Iris pigment epithelial cell (primary cell): ENCODE data around the gene SORCS3.

Source experiments
- DNase-seq: peaks from one replicate; pipeline ENCODE4 v3.0.0-alpha.2; 2011; ENCODE audit warnings: low read depth

SORCS3 gene

DNA sequence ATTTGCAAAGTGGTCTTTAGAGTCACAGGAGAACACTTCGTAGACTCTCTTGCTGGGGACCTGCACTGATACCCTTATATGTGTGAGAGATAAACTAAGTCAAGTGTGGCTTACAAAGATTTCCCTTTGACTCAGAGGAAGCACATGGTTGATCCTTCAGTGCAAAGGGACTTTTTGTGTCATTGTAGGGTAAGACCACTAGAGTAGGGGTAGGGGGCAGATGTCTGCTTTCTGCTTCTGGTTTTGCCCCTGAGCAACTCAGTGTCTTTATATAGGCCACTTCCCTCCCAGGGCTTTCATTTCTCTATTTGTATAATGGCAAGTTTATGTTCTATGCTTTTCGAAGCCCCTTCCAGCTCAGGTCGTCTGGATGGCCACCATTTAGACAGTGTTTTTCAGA is 281.7 kb downstream of the SORCS3 start:
- no peak for DNase-seq

DNA sequence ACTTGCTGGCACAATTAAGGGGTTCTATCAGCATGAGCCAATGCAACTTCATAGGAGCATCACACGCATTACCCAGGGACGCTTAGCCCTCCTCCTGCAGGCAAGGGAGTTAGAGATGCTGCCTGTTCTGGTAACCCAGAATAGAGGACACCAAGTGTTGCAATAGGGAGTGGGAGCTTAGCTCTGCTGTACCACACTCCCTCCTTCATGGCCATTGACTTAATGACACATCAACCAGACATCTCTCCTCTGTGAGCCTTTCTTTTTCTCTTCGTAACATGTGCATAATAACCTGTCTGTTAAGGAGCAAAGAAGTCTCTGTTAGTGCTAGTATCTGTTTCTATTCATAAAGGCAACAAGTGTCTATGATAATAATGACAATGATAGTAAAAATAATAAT is 282.4 kb downstream of the SORCS3 start:
- no peak for DNase-seq

DNA sequence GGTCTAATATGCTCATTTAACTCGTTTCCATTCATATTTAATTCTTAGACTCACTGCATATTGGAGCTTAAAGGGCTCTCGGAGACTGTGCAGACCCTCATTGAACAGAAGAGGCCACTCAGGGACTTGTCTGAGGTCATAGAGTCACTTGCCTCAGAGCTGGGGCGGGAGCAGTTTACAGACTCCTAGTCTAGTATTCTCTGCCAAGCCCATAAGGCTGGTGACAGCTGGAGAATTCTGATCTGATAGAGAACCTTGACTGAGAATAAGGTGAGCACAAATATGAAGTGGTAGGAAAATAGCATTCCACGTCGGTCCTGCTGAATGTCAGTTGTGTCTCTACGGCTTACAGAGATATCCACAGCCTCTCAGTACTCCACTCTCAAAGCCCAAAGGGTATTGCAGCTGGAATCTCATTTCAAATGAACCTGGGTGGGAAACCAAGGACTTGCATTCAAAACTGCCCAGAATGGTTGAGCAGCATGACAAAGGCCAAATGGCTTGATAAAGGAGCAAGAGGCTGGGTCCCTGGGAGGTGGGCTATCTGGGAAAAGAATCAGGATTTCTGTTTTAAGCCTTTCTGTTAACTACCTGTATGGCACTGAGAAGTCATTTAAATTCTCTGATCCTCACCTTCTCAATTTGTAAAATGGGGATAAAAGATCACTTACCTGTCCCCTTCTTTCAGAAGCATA is 283.2 kb downstream of the SORCS3 start:
- no peak for DNase-seq

DNA sequence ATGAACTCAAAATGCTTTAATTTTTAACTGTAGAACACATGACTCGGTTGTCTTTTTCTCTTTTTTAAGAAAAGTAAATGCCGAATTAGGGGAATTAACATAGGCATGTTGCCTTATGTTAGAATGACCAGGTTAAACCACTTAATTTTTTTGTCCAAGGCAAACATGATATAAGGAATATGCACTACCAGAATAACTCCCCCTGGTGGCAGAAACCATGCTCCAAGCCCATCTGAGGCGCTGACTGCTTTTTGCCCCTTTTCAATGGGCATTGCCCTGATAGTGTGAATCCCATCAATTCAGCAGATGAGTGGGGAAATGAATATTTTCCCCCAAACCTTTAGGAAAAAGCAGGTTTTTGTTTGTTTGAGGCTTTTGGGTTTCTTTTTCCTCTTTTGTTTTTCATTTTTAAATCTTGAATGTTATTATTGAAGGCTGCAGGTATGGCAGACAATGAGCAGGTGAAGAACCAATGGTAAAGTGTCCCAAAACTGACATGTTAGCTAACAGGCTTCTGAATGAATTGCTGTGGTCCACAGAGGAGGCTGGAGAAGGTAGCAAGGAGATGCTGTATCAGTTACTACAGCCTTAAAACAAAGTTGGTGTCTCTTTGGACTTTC is 284.3 kb downstream of the SORCS3 start:
- DNase-seq, result peak; percentile 14

DNA sequence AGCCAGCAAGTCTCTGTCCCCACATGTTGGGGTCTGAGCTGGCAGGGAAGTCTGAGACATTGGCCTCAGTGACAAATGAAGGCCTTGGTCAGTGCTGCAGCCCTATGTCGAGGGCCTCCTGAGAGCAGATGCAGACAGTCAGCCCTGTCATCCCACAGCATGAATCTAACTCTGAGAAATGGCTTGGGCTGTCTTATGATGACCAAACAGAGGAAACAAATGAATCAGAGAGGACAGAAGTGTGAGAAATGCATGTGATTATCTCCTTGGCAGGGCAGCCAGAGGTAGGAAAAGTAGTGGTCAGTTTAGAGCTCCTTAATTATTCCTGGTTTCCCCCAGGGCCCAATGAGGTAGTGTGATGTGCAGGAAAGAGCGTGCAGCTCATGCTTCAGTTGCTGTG is 287.6 kb downstream of the SORCS3 start:
- DNase-seq, result no peak

DNA sequence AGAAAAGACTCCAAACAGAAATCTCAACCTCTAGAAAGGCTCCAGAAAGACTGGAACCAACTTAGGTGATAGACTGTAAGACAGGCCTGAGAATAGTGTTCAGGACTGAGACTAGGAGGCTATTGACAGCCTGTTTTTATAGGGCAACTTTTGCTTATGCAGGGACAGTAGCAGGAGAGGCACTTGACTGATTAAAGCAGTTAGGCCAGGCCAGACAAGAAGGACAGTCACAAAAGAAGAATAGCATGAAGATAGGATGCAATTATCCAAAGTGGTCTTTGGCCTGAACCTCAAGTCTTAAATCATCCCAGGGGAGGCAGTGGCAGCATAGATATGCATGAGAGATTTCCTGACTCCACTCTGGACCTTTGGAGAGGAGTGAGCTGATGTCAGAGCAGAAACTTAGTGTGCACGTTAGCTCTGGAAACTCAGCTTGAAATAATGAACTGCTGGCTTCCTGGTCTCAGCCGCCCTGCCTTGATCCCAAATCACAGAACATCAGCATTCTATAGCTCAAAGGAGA is 290.6 kb downstream of the SORCS3 start:
- no peak for DNase-seq

DNA sequence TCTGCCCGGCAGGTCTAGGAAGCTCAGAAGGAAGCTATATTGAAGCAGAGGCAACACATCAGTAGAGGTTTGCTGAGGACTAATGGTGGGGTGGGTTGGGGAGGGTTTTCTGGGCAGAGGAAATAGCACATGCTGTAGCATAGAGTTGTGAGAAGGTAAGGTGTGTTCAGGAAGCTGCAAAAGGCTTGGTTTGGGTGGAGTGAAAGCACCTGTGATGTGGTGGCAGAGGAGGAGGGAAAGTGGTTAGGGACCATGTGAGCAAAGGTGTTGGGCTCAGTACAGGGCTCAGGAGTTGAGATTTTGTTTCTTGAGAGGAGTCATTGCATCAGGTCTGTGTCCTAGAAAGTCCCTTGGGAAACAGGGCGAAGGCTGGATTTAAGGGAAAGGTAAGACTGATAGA is 294.6 kb downstream of the SORCS3 start:
- DNase-seq, result no peak

DNA sequence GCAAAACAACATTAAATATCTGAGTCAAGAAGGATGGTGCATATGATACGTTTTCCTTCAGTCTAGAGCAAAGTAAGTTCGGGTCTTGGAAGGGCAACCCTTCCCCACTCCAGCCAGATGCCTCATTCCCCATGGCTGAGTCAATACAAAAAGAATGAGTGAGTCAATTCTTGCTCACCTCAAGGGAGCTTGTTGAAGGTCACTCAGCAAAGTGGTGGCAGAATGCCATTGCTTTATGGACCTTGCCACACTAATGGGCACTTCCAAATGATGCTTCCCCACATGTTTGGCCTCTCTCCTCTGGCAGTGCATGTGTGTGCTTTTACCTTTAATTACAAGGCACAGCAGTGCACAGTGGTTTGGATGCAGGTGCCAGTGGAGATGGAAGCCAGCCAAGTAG is 296.5 kb downstream of the SORCS3 start:
- DNase-seq, result peak; percentile 61

DNA sequence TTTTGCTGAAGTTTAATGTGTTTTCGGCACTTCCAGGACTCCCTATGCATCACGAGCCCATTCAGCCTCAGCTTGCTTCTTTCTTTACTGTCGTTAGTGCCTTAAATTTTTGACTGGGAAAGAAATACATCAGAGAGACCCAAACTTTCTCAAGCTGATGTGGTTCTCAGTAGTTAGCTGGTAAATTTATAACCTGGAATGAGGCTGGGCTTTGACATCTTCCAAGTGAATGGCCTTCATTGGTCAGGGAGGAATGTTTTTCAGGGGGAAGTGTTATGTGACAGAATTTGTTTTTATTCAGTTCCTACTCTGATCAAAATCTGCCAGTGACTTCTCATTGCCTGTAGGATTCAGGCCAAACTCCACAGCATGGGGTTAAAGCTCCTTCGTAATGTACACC is 296.9 kb downstream of the SORCS3 start:
- DNase-seq, result peak; percentile 1

DNA sequence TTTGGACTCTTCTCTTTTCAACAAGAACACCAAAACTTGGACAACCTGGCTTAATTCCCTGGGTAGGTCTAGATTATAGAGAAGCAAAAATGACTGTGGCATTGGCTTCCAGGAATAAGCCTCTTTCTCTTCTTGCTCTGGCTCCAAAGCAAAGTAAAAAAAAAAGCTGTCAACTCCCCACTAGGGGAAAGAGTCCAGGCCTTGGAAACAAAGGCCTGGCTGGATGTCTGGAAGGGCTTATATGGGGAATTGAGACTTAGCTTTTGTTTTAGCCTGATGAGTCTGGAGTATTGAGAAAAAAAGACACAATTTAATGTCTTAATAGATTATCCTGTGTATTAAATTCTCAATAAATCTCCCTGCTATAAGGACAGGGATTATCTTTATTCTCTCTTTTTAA is 300.6 kb downstream of the SORCS3 start:
- DNase-seq, result no peak

DNA sequence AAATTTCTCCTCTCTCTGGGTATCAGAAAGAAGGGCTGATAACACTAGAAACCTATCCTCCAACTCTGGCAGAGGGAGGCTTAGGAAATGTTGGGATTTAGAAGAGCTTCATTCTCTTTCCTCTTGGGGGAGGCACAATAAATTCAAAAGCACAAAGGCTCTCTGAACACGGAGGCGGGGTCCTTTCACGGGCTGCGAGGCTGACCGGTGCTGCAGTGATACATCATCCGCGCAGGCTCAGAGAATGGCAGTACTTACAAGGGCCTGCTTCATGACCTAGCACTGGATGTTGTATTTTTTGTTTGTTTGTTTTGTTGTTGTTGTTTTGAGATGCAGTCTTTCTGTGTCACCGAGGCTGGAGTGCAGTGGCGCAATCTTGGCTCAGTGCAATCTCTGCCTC is 306.2 kb downstream of the SORCS3 start:
- no peak for DNase-seq

DNA sequence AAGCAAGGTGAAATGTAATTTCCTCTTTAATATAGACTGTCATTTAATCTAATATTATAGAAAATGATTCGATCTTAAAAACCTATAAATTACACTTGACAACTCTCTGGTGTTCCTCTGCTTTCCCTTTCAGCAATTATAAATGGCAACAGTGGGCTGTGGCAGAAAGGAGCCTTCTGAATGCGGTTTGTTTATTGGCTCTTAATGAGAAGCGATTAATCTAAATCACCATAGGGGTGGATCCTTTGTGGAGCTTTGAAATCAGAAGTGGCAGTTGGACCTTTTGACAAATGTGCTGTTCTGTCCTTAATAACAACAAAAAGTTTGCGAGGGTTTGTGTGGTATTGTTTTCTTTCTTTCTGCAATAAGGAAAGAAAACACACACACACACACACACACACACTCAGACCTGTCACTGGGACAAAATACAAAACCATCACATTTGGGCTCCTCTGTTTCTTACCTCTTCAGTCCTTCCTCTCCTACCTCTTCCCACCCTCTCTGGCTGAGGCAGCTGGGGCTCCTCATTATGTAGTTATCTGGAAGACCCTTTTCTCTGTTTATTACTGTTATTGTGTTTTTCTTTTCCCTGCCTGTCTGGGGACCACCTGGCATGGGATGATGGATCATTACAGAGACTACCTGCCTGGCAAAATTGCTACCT is 316.2 kb downstream of the SORCS3 start:
- no peak for DNase-seq

DNA sequence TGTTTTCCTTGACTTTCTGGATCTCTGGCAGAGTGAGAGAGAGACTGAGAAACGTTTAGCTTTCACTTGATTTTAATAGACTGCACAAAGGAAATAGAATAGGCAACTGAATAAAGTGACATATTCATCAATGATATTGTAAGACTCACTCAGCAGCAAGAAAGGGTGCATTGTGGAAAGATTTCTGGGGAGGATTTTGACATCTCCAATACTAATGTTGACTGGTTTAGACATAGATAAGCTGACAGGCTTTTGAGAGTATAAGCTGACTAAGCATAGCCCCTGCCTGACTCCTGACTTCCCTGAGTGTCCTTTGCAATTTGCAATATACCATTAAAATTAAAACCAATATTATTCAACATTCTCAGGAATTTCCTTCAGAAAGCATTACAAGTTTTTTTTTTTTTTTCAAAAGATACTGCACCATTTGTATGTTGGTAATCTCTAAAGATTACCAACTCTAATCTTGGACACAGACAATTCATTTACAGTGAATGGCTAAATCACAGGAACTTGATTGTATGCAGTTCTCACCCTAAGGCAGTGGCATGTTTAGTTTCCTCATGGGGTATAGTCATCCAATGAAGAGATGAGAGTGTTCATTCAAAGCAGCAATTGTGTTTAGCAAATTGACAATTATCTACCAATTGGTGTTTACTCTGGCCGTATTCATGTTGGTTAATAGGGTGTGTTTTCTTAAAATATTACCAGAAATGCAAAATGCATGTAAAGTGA is 325.6 kb downstream of the SORCS3 start:
- no peak for DNase-seq

DNA sequence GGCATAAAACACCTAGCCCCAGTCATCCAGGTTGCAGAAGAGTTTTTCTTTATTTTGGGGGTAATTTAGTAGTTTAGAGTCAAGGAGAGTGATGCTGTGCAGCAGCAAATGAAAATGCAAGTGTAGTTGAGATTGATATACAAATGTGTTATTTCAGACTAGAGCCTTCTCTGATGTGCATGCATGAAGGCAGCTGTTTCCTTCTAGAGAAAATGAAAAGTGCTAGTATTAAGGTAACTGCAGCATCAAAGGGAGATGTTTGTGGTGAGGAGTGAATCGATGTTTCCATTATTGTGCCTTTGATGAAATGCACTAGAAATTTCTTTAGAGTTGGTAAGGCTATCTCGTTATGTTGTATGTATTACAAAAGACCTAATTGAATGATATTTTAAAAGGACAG is 339.3 kb downstream of the SORCS3 start:
- DNase-seq, result no peak

DNA sequence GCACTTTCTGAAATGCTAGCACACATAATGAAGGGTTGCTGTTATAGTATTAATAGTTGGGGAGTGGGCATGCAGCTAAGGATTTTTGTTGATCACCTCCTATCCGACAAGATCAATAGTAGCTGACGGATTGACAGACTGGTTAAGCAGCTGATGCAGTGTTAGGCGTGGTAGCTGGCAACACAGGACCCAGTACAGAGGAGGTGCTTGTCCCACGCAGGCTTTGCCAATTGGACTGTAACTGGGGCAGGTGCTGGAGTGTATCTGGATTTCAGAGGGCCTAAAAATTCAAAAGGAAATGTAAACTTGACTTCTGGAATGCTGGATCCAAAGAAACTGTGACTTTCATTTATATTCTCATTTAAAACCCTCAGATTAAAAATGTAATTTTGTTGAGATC is 340.9 kb downstream of the SORCS3 start:
- no peak for DNase-seq

DNA sequence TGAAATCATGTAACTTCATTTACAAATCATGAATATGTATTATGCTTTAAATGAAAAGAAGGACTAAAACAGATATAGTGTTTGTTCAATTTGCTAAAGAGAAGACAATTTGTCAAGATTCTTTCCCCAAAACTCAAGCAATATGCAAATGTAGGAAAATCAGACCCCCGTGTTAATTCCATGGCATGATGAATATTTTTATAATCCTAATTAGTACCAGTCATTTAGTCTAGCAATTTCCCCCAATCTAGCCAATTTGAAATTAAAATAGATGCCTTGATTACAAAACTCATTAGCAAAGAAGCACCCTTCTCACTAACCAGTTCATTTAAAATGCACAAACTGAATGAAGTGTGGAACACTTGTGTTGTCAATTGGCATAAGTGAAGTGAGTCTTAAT is 347.6 kb downstream of the SORCS3 start:
- DNase-seq, result no peak

DNA sequence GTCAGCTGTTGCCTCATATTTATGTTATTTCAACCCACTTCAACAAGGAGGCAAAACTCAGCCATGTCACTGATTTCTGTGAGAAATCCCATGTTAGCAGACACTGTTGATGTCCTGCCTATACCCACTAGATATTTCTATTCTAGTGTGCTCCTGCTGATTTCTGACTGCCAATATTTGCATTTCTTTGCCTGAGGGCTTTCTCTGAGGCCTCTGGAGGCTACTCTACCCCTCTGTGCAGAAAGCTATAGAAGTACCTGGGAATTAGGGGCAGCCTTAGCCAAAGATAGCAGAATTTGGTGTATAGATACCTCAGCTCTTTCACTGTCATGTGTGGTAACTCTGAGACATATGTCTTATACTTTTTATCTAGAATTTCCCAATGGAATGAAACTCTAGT is 348.8 kb downstream of the SORCS3 start:
- DNase-seq, result no peak

DNA sequence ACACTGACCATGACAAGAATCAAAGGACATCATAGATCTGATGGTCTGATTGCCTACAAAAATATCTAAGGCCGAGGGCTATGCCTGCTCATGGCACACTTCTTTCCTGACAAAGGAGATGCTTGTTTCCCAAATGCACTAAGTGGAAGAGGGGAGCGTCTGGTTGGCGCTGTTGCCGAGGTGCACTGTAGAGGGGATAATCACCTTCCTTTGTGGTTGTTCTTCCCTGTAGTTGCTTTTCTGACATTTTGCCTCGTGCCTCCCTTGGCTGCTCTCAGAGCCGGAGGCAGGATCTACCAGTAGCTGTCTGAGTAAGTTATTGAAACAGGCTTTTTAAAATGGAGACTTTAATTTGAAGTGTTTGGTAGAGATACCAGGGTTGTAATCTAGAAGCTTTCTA is 352.0 kb downstream of the SORCS3 start:
- no peak for DNase-seq

DNA sequence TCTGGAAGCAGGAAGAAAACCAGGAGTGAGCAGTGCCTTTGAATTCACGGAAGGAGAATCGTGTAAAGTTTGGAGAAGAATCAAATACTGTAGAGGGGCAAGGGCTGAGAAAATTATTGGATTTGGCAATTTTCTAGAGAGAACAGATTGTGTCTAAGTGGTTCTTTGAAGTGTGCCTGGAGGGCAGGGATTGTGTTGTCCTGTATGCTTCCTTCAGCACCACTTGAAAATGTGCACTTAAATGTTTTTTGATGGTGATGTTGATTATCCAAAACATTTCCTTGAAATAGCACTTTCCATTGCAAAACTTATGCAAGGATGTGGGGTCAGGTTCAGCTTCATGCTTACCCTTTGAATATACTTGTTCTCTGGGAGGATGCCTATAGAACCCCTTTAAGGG is 360.2 kb downstream of the SORCS3 start:
- no peak for DNase-seq

DNA sequence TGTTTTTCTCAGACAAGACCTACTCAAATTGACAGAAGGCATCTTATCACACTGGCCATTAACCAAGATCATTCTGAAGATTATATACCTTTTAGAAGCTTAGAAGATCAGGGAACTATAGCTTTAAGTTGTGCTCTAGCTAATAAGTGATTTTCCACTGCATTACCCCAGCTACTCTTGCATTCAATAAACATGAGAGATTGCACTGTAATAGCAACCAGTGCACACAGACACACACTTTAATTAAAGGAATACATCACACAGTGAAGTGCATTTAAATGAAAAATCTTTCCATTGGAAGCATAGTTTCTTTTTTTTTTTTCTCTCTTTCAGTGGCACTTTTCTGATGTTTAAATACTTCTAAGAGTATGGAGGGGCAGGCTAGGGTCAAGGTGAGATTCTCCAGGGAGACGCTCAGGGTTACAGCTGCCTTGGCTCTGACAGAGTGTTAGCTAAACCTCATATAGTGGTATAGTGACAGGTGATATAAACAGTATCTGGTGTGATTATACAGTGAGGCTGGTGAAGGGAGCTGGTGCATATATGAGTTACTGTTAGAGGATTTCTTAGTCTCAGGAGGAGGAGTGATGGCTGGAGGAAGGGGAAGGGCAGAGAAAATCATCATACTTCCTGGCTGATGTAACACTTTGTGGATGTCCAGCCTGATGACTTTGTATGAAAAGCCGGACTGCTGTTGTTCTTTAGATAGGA is 369.5 kb downstream of the SORCS3 start:
- DNase-seq, result no peak

DNA sequence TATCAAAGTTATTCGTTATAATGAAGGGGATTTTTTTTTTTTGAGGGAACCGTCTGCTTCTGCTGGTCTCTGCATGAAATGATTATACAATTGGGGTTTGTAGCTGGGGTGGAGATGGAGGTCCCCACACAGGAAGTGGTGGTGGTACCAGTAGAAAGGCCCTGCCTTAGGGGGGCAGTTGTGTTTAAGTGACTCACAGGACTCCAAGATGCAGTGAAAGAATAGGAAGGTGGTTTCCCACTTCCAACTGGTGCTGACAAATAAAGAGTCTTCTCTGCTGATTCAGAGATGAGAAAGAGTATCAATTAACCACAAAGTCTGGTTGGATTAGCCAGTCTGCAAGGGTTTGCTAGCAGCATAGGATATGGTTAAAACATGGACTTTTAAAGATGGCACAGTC is 376.0 kb downstream of the SORCS3 start:
- peak; percentile 42 for DNase-seq

DNA sequence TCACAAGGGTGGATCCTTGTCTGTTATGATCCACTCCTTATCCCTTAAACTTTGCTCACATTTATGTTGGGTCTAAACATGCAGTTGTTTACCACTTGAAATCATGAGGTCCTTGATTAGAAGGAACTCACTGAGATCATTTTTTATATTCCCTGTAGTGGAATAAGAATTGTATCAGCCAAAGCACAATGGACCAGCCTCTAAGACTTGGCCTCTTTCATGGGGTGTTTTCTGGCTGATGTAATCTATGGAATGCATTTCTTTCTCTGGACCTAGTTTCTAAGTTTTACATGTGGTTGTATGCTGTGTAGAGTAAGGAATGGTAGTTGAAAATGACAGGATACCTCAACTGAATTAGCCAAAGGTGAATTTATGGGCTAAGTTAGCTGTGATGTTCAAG is 376.6 kb downstream of the SORCS3 start:
- DNase-seq, result peak; percentile 16
